ENCODE results near the gene RAB23. TPM values are rescaled to one million over a fixed set of nuclear protein-coding genes. Genes with fewer than 3 reads are reported as not detected.

RAB23 gene
- total RNA-seq, 1 experiment from 2014 or later: 94.3 TPM

DNA sequence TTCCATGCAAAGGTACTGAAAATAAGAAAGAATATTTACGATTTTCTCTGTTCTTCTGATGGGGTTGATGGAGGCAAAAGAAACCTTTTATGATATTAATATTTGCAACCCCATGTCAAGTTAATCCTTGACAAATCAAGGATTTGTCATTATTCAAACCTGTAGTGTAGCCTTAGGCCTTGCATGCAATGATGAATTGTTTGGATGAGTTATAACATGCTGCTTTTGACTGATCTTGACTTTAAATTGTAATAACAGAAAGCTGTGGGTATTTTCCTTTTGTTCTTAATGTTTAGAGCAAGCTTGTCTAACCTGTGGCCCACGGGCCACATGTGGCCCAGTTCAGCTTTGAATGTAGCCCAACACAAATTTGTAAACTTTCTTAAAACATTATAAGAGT is 63.0 kb downstream of the RAB23 start:
- peaks cover 19% of the 10 kb centered on the region for H3K36me3 ChIP-seq
- H3K4me3 ChIP-seq: no peak overlapping the region
- H3K27me3 ChIP-seq (replicated peaks): no peaks in the 10 kb centered on the region
- no peak overlapping the region for H3K27ac ChIP-seq
- DNase-seq (ENCODE audit: low read depth in 1 of 2, low spot score in 2 of 2): no peak
- H3K4me1 ChIP-seq (replicated peaks): peaks cover 25% of the 10 kb centered on the region
- H3K9me3 ChIP-seq (replicated peaks): no peaks in the 10 kb centered on the region

DNA sequence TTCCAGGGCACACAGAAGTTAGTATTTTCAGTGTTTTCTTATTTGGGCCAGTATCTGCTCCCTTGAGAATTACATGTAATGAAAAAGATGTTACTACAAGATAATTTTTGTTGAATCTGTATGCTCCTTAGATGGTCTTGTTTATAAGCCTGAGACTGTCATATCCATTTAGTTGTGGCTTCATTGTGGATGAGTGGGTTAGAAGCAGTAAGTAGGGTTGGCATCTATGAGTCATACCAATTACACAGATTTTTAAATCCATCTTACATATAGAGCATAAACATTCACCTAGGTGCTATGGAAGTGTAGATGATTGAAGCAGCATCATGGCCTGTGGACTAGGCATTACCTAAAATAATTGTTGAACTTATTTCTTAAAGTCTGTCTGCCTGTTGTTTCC is 63.4 kb downstream of the RAB23 start:
- Histone ChIP-seq H3K4me1 (replicated peaks) (peaks cover 25% of the 10 kb centered on the region), H3K4me3 (no peak overlapping the region), H3K9me3 (replicated peaks) (no peaks in the 10 kb centered on the region), H3K36me3 (peaks cover 19% of the 10 kb centered on the region), H3K27ac (no peak overlapping the region), H3K27me3 (replicated peaks) (no peaks in the 10 kb centered on the region)
- DNase-seq (ENCODE audit: low read depth in 1 of 2, low spot score in 2 of 2): no peak

DNA sequence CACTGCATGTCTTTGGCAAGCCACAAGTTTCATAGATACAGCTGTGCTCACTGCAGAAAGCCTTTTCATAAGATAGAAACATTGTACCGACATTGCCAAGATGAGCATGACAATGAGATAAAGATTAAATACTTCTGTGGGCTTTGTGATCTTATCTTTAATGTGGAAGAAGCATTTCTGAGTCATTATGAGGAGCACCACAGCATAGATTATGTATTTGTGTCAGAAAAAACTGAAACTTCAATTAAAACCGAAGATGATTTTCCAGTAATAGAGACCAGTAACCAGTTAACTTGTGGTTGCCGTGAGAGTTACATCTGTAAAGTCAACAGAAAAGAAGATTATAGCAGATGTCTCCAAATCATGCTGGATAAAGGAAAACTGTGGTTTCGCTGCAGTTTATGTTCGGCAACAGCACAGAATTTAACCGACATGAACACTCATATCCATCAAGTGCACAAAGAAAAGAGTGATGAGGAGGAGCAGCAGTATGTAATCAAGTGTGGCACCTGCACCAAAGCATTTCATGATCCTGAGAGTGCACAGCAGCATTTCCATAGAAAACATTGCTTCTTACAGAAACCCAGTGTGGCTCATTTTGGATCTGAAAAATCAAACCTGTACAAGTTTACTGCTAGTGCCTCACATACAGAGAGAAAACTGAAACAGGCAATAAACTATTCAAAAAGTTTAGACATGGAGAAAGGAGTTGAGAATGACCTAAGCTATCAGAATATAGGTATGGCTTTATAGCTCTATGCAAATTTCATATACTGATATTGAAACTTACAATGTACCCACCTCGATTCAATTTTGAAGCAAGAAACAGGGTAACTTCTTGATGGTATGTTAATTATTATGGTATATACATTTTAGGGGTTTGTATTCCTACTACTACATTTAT is 73.9 kb downstream of the RAB23 start:
- peaks cover 34% of the 10 kb centered on the region for H3K4me1 ChIP-seq (replicated peaks)
- H3K4me3 ChIP-seq: no peak overlapping the region
- peak overlapping the region; percentile 85 for H3K27ac ChIP-seq
- DNase-seq (ENCODE audit: low read depth in 1 of 2, low spot score in 2 of 2): peak in 1 of 2 experiments; percentile 26
- H3K9me3 ChIP-seq (replicated peaks): no peaks in the 10 kb centered on the region
- H3K36me3 ChIP-seq: peaks cover 14% of the 10 kb centered on the region
- H3K27me3 ChIP-seq (replicated peaks): no peaks in the 10 kb centered on the region

- DNase-seq (ENCODE audit: low read depth in 1 of 2, low spot score in 2 of 2): peak; percentile 48 to 74
- H3K27ac ChIP-seq: peak overlapping the region; percentile 85
- peaks cover 39% of the 10 kb centered on the region for H3K4me1 ChIP-seq (replicated peaks)
- no peaks in the 10 kb centered on the region for H3K27me3 ChIP-seq (replicated peaks)
- no peaks in the 10 kb centered on the region for H3K9me3 ChIP-seq (replicated peaks)
- H3K36me3 ChIP-seq: peaks cover 15% of the 10 kb centered on the region
- H3K4me3 ChIP-seq: no peak overlapping the region
Observed at GRCh38 chr6:57147401-57147800, 74.7 kb downstream of the RAB23 start.

DNA sequence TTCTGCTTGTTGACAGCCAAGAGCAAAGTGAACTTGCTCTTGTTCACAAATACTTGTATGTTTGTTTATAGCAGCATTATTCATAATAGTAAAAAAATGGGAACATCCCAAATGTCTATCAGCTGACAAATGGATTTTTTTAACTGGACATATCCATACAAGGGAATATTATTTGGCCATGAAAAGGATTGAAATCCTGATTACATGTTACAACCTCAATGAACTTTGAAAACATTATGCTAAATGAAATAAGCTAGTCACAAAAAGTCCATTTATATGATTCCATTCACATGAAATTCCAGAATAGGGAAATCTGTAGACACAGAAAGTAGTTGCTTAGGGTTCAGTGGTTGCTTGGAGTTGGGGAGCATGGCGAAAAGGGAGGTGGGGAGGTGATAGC is 78.4 kb downstream of the RAB23 start:
- H3K36me3 ChIP-seq: peaks cover 14% of the 10 kb centered on the region
- H3K4me1 ChIP-seq (replicated peaks): peaks cover 58% of the 10 kb centered on the region
- no peak overlapping the region for H3K27ac ChIP-seq
- H3K4me3 ChIP-seq: no peak overlapping the region
- H3K27me3 ChIP-seq (replicated peaks): no peaks in the 10 kb centered on the region
- H3K9me3 ChIP-seq (replicated peaks): no peaks in the 10 kb centered on the region
- no peak for DNase-seq (ENCODE audit: low read depth in 1 of 2, low spot score in 2 of 2)

DNA sequence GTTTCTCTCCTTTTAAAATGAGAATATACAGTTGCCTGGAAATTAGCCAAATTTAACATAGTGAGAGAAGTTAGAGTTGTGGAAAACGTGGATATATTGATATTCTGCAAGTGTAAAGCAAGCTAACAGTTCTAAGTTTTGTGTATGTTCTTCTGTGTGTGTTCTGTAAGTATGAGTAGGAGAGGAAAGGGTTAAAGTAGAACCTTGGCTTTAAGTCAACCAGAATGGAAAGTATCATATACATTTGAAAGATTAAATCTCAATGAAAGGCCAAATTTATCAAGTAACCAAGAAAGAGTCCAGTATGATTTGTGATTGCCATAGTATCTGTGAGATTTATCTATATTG is 80.0 kb downstream of the RAB23 start:
- Histone ChIP-seq H3K4me3 (no peak overlapping the region), H3K36me3 (peaks cover 8% of the 10 kb centered on the region), H3K27me3 (replicated peaks) (no peaks in the 10 kb centered on the region)

GRCh38 chr6:57141451-57142177 is 80.5 kb downstream of the RAB23 start:
- no peak overlapping the region for H3K27ac ChIP-seq
- H3K9me3 ChIP-seq (replicated peaks): no peaks in the 10 kb centered on the region
- DNase-seq (ENCODE audit: low read depth in 1 of 2, low spot score in 2 of 2): peak in 1 of 2 experiments; percentile 28
- H3K4me1 ChIP-seq (replicated peaks): peaks cover 39% of the 10 kb centered on the region
- H3K27me3 ChIP-seq (replicated peaks): no peaks in the 10 kb centered on the region
- H3K36me3 ChIP-seq: peaks cover 13% of the 10 kb centered on the region
- no peak overlapping the region for H3K4me3 ChIP-seq

More for the DNA sequence above, 80.0 kb downstream of the RAB23 start:
- DNase-seq (ENCODE audit: low read depth in 1 of 2, low spot score in 2 of 2): no peak
- Histone ChIP-seq H3K27ac (no peak overlapping the region), H3K4me1 (replicated peaks) (peaks cover 44% of the 10 kb centered on the region), H3K9me3 (replicated peaks) (no peaks in the 10 kb centered on the region)

- peaks cover 24% of the 10 kb centered on the region for H3K4me1 ChIP-seq (replicated peaks)
- no peaks in the 10 kb centered on the region for H3K9me3 ChIP-seq (replicated peaks)
- H3K4me3 ChIP-seq: no peak overlapping the region
- peaks cover 23% of the 10 kb centered on the region for H3K36me3 ChIP-seq
- no peak overlapping the region for H3K27ac ChIP-seq
- H3K27me3 ChIP-seq (replicated peaks): no peaks in the 10 kb centered on the region
- DNase-seq (ENCODE audit: low read depth in 1 of 2, low spot score in 2 of 2): no peak
Observed at GRCh38 chr6:57138026-57138425, 84.1 kb downstream of the RAB23 start.

DNA sequence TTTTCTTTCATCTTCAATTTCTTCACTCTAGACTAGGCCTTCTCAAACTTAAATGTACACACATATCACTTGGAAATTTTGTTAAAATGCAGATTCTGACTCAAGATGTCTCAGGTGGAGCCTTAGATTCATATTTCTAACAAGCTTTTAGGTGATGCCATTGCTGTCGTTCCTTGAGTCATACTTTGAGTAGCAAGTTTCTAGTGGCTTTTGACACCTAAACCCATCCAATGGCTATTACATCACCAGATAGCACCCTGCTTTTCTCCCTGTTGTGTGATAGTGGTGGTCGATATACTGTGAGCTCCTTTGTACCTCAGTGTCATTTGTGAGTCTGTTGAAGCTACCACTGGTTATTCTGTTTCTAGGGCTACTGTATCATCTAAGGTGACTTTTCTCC is 84.8 kb downstream of the RAB23 start:
- H3K27ac ChIP-seq: no peak overlapping the region

More for the DNA sequence above, 84.8 kb downstream of the RAB23 start:
- H3K9me3 ChIP-seq (replicated peaks): no peaks in the 10 kb centered on the region
- no peak overlapping the region for H3K4me3 ChIP-seq
- H3K4me1 ChIP-seq (replicated peaks): peaks cover 19% of the 10 kb centered on the region
- no peak for DNase-seq (ENCODE audit: low read depth in 1 of 2, low spot score in 2 of 2)
- H3K27me3 ChIP-seq (replicated peaks): no peaks in the 10 kb centered on the region
- H3K36me3 ChIP-seq: peaks cover 21% of the 10 kb centered on the region

Other genes with a start within 250 kb of the RAB23 start
- 18.1 and 22.8 TPM in 2 replicates for gene KIAA1586, start 175.6 kb downstream of the RAB23 start, total RNA-seq (2014; rRNA removed; shearing (Covaris generic))
- 41.9 and 58.3 TPM in 2 replicates for gene ZNF451, start 132.1 kb downstream of the RAB23 start, total RNA-seq (2014; rRNA removed; shearing (Covaris generic))
- gene BAG2, start 50.0 kb downstream of the RAB23 start, total RNA-seq (2014; rRNA removed; shearing (Covaris generic)): 22.7 and 32.8 TPM in 2 replicates
- gene PRIM2, start 95.3 kb upstream of the RAB23 start, total RNA-seq (2014; rRNA removed; shearing (Covaris generic)): 42.2 and 58.0 TPM in 2 replicates